HepG2 (cell line): Measurements from ENCODE around the gene CHST4. TPM values are rescaled to one million over a fixed set of nuclear protein-coding genes. Genes with fewer than 3 reads are reported as not detected.

Experiments used
- HNRNPK ChIP-seq: fragments of 200-400 bp; formaldehyde crosslinking; IDR thresholded peaks from 2 replicates; pipeline ENCODE4 v1.6.1; 2018; ENCODE audit warnings: low read length, low read depth, moderate library complexity, mild to moderate bottlenecking; ENCODE audit not compliant: poor library complexity, severe bottlenecking
- MAF1 ChIP-seq: sonication (generic); formaldehyde crosslinking; IDR thresholded peaks from 2 replicates; pipeline ENCODE4 v1.5.0; 2020; ENCODE audit warnings: missing genetic modification reagents, borderline replicate concordance
- NPAS2 ChIP-seq: sonication (generic); formaldehyde crosslinking; IDR thresholded peaks from 2 replicates; pipeline ENCODE4 v1.8.0; 2022; ENCODE audit warnings: mild to moderate bottlenecking, missing genetic modification reagents, borderline replicate concordance
- PPARG ChIP-seq: conservative IDR thresholded peaks from 2 replicates; pipeline ENCODE4 v1.6.1; 2016; ENCODE audit warnings: missing biosample characterization, missing genetic modification reagents
- PTBP1 ChIP-seq: fragments of 200-400 bp; formaldehyde crosslinking; IDR thresholded peaks from 2 replicates; pipeline ENCODE4 v1.6.1; 2018; ENCODE audit warnings: low read length, low read depth; ENCODE audit not compliant: poor library complexity, severe bottlenecking
- THYN1 ChIP-seq: sonication (generic); formaldehyde crosslinking; IDR thresholded peaks from 2 replicates; pipeline ENCODE4 v1.8.1; 2023; ENCODE audit warnings: low read depth, mild to moderate bottlenecking, moderate library complexity, missing genetic modification reagents, borderline replicate concordance
- ZNF333 ChIP-seq: sonication (generic); formaldehyde crosslinking; IDR thresholded peaks from 2 replicates; pipeline ENCODE4 v1.4.0; 2020; ENCODE audit warnings: mild to moderate bottlenecking, missing genetic modification reagents, borderline replicate concordance
- ZNF792 ChIP-seq: IDR thresholded peaks from 2 replicates; pipeline ENCODE4 v1.6.1; 2016
- ZNF83 ChIP-seq: sonication (generic); formaldehyde crosslinking; IDR thresholded peaks from 2 replicates; pipeline ENCODE4 v1.4.0; 2020; ENCODE audit warnings: missing genetic modification reagents, mild to moderate bottlenecking, borderline replicate concordance
- polyA plus RNA-seq, 8 experiments: library from polyadenylated mRNA; depleted of rRNA in 3 of 8; stranded (reverse) in 7 of 8; unstranded in 1 of 8; fragments of >200 nt; fragmentation: Illumina TruSeq in 4 of 8; extraction: Trizol in 4 of 8; gene quantifications; 2 replicates each; pipeline versions ENCODE4 v1.2.1 to v1.2.3, GENCODE V29; 2011 to 2016; ENCODE audit warnings: low read depth in 4 of 8, missing spikeins in 1 of 8, mixed read lengths in 1 of 8; ENCODE audit not compliant: insufficient read depth in 1 of 8
- total RNA-seq, 5 experiments: library from RNA; depleted of rRNA; stranded (reverse); fragments of >200 nt; fragmentation: Illumina TruSeq; extraction: Trizol; gene quantifications; 2 replicates each; pipeline ENCODE4 v1.2.3, GENCODE V29; 2016; ENCODE audit warnings: low read depth in 1 of 5
- TF ChIP-seq, protein P1 (sequence below): IDR thresholded peaks from 2 replicates; pipeline ENCODE4 v1.6.1; 2016; ENCODE audit warnings: low read depth, missing genetic modification reagents, missing compliant biosample characterization
- TF ChIP-seq, protein P2 (sequence below): sonication (generic); formaldehyde crosslinking; IDR thresholded peaks from 2 replicates; pipeline ENCODE4 v1.4.0; 2020; ENCODE audit warnings: missing genetic modification reagents
- TF ChIP-seq, protein P3 (sequence below): sonication (generic); formaldehyde crosslinking; IDR thresholded peaks from 2 replicates; pipeline ENCODE4 v1.4.0; 2020; ENCODE audit warnings: missing genetic modification reagents
- TF ChIP-seq, protein P4 (sequence below): sonication (generic); formaldehyde crosslinking; IDR thresholded peaks from 2 replicates; pipeline ENCODE4 v1.4.0; 2020; ENCODE audit warnings: missing genetic modification reagents
- TF ChIP-seq, protein P5 (sequence below): sonication (generic); formaldehyde crosslinking; IDR thresholded peaks from 2 replicates; pipeline ENCODE4 v1.4.0; 2020; ENCODE audit warnings: mild to moderate bottlenecking, missing genetic modification reagents

CHST4 gene
- total and polyA plus RNA-seq, 2 of the 13 experiments (the other 11 are each of a cell fraction or from before 2014, with no cell fraction given) = not detected

DNA sequence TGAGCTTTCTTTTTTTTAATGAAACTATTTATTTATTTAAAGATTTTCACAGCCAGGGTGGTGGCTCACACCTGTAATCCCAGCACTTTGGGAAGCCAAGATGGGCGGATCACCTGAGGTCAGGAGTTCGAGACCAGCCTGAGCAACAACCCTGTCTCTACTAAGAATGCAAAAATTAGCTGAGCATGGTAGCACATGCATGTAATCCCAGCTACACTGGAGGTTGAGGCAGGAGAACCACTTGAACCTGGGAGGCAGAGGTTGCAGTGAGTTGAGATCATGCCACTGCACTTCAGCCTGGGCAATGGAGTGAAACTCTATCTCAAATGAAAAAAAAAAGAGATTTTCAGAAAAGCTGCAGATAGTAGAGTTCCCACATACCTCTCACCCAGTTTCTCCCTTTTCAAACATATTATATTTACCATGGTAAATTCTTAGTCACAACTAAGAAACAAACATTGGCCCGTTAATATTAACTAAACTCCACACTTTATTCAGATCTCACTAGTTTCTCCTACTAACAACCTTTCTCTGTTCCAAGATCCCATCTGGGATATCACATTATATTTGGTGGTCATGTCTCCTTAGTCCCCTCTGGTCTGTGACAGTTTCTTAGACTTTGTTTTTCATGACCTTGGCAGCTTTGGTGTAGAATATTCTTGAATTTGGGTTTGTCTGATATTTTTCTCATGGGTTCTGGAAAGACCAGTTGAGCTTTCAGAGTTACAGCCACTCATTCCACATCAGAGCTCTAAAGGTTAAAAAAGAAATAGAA is 58.5 kb downstream of the CHST4 start (continued):
- TF ChIP-seq, protein P1, sequence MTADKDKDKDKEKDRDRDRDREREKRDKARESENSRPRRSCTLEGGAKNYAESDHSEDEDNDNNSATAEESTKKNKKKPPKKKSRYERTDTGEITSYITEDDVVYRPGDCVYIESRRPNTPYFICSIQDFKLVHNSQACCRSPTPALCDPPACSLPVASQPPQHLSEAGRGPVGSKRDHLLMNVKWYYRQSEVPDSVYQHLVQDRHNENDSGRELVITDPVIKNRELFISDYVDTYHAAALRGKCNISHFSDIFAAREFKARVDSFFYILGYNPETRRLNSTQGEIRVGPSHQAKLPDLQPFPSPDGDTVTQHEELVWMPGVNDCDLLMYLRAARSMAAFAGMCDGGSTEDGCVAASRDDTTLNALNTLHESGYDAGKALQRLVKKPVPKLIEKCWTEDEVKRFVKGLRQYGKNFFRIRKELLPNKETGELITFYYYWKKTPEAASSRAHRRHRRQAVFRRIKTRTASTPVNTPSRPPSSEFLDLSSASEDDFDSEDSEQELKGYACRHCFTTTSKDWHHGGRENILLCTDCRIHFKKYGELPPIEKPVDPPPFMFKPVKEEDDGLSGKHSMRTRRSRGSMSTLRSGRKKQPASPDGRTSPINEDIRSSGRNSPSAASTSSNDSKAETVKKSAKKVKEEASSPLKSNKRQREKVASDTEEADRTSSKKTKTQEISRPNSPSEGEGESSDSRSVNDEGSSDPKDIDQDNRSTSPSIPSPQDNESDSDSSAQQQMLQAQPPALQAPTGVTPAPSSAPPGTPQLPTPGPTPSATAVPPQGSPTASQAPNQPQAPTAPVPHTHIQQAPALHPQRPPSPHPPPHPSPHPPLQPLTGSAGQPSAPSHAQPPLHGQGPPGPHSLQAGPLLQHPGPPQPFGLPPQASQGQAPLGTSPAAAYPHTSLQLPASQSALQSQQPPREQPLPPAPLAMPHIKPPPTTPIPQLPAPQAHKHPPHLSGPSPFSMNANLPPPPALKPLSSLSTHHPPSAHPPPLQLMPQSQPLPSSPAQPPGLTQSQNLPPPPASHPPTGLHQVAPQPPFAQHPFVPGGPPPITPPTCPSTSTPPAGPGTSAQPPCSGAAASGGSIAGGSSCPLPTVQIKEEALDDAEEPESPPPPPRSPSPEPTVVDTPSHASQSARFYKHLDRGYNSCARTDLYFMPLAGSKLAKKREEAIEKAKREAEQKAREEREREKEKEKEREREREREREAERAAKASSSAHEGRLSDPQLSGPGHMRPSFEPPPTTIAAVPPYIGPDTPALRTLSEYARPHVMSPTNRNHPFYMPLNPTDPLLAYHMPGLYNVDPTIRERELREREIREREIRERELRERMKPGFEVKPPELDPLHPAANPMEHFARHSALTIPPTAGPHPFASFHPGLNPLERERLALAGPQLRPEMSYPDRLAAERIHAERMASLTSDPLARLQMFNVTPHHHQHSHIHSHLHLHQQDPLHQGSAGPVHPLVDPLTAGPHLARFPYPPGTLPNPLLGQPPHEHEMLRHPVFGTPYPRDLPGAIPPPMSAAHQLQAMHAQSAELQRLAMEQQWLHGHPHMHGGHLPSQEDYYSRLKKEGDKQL (CRISPR knock-in tag) = no peak
- TF ChIP-seq, protein P2, sequence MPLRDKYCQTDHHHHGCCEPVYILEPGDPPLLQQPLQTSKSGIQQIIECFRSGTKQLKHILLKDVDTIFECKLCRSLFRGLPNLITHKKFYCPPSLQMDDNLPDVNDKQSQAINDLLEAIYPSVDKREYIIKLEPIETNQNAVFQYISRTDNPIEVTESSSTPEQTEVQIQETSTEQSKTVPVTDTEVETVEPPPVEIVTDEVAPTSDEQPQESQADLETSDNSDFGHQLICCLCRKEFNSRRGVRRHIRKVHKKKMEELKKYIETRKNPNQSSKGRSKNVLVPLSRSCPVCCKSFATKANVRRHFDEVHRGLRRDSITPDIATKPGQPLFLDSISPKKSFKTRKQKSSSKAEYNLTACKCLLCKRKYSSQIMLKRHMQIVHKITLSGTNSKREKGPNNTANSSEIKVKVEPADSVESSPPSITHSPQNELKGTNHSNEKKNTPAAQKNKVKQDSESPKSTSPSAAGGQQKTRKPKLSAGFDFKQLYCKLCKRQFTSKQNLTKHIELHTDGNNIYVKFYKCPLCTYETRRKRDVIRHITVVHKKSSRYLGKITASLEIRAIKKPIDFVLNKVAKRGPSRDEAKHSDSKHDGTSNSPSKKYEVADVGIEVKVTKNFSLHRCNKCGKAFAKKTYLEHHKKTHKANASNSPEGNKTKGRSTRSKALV (CRISPR knock-in tag) = no peak
- no peak for TF ChIP-seq ZNF83 (CRISPR knock-in tag)
- TF ChIP-seq, protein P3, sequence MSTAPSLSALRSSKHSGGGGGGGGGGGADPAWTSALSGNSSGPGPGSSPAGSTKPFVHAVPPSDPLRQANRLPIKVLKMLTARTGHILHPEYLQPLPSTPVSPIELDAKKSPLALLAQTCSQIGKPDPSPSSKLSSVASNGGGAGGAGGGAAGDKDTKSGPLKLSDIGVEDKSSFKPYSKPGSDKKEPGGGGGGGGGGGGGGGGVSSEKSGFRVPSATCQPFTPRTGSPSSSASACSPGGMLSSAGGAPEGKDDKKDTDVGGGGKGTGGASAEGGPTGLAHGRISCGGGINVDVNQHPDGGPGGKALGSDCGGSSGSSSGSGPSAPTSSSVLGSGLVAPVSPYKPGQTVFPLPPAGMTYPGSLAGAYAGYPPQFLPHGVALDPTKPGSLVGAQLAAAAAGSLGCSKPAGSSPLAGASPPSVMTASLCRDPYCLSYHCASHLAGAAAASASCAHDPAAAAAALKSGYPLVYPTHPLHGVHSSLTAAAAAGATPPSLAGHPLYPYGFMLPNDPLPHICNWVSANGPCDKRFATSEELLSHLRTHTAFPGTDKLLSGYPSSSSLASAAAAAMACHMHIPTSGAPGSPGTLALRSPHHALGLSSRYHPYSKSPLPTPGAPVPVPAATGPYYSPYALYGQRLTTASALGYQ (CRISPR knock-in tag) = no peak
- 0 out of 2 replicates have a peak, but pooled peaks have one; percentile 40 for TF ChIP-seq ZNF333 (CRISPR knock-in tag)
- TF ChIP-seq PPARG = peak; percentile 86
- TF ChIP-seq, protein P4, sequence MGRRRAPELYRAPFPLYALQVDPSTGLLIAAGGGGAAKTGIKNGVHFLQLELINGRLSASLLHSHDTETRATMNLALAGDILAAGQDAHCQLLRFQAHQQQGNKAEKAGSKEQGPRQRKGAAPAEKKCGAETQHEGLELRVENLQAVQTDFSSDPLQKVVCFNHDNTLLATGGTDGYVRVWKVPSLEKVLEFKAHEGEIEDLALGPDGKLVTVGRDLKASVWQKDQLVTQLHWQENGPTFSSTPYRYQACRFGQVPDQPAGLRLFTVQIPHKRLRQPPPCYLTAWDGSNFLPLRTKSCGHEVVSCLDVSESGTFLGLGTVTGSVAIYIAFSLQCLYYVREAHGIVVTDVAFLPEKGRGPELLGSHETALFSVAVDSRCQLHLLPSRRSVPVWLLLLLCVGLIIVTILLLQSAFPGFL (CRISPR knock-in tag) = no peak
- TF ChIP-seq HNRNPK = no peak
- no peak for TF ChIP-seq MAF1 (CRISPR knock-in tag)
- TF ChIP-seq PTBP1 = no peak
- peak; percentile 19; the same call in 1 of the 2 replicates for TF ChIP-seq THYN1 (CRISPR knock-in tag)
- TF ChIP-seq ZNF792 (CRISPR knock-in tag) = no peak
- TF ChIP-seq, protein P5, sequence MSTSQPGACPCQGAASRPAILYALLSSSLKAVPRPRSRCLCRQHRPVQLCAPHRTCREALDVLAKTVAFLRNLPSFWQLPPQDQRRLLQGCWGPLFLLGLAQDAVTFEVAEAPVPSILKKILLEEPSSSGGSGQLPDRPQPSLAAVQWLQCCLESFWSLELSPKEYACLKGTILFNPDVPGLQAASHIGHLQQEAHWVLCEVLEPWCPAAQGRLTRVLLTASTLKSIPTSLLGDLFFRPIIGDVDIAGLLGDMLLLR (CRISPR knock-in tag) = no peak
- TF ChIP-seq NPAS2 (CRISPR knock-in tag) = no peak
